Measurements from ENCODE around the gene CCDC39.

The CCDC39 gene

DNA sequence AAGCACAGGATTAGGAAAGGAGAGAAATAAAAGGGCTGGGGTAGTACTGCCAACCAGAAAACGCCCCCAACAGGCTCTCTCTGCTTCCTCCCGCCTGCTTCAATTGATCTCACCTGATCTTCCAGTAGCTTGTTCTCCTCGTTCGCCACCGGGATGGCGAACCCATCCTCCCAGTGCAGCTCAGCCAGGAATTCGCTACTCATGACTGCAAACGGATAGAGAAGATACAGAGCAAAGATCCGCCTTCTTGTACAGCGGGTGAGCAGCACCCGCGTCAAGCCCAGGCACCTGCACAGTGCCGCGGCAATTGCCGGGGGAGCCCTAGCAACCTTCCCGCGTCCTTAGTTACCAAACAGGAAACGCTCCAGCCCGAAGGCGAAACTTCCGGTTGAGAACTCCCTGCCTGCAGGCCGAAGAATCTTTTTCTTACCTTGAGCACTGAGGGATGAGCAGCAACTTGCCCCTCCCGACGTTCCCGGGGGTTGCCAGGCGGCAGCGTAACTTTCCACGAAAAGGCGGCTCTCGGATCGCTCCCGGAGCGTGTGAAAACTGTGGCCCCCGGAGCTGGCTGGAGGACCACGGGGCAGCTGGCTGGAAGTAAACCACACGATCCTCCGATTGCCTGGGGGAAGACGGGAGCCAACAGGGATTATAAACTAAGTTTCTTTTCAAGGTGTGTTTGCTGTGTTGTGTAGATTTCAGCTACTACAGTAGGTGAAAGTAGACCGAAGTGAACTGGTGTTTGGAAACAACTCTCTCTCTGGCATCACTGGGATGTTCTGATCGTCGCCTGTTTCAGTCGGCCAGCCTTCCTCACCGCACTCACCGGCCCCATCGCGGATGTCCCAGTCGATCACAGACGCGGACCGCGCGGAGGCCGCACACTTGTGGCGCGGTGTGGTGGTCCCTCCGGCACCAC is at the start of gene CCDC39:
CCDC39 (minus strand) TSS at position 312 of the 919 bp plus-strand sequence; CDS start at position 203, 109 bp downstream.
- peak; percentile 49 for DNase-seq

DNA sequence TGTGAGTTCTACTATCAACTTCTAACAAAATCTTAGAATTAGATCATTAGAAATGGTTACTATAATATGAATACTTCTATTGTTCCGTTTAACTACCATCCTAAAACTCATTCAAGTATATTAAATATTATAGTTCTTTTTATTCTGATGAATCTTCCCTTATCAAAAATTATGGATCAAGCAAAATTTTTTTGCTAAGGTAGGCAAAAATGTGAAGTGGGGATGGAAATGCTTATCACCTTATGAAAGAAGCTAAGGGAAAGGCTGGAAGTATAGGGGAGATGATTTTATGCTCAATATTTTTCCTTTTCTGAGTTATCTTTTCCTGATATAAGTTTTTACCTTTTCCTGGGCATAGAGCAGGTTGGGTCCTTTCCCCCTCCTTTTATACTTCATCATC is 40.7 kb upstream of the CCDC39 start:
- DNase-seq: no peak

DNA sequence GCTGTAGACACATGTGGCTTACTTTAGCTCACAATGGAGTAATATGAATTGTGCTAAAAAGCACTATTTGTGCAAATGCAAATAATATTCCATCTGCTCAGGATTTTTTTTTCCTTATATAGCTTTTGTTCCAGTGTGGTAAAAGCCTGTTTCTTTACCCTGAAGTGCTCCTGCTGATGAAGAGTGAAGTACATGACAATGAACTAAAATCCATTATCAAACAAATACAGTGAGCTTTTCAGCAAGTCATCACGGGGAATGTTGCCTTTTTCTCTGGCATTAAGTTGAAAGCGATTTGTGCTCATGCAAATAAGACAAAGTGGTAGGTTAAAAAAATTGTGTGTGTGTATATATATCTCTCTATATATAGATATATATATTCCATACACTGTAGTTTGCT is 28.6 kb upstream of the CCDC39 start:
- DNase-seq: no peak

DNA sequence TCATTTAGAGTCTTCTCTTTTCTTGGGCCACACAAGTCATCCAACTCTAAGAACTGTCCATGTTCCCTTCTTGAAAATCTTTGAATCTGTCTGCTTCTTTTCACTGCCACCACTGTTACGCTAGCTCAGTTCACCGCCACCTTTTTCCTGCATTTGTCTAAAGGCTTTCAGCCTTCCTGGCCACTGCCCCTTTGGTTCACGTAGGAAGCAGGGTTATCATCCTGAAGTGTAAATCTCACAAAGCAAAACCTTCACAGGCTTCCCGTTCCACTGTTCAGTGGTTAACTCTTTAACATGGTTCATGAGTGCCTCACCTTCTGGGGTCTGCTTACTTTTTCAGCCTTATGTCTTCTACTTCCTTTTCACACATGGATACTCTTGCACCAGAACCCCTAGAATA is 26.3 kb upstream of the CCDC39 start:
- DNase-seq: no peak

DNA sequence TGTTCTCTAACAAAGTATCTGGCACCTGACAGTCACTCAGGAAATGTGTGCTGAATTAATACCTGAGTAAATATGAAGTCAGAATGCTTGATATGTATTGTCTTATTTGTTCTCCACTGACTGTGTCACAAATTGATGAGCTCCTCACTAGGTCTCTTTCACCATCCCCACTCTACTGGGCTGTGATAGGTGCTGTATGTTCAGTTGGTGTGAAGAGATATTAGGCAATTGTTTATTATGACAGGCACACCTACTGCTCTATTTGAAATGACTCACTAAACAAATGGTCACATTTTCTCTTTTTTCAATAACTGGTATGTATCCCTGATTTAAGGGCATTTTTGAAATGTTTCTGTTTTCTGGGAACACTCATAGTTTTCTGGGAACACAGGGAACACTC is 25.2 kb upstream of the CCDC39 start:
- DNase-seq: no peak

DNA sequence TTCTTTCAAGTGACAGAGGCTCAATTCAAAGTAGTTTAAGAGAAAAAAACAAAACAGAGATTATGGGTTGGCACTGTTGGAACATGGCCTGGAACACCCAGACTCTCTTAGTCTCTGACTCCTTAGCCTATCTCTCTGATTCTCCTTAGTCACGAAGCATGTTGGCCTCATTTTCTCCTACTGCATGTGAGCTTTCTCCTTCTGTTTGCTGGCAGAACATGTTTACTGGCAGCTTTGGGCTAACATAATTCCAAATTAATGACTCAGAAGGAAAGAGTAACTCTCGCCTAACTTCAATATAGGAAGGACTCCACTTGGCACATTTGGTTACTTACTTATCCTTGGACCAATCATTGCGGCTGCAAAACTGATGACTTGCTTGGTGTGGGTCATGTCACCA is 21.7 kb upstream of the CCDC39 start:
- no peak for DNase-seq

DNA sequence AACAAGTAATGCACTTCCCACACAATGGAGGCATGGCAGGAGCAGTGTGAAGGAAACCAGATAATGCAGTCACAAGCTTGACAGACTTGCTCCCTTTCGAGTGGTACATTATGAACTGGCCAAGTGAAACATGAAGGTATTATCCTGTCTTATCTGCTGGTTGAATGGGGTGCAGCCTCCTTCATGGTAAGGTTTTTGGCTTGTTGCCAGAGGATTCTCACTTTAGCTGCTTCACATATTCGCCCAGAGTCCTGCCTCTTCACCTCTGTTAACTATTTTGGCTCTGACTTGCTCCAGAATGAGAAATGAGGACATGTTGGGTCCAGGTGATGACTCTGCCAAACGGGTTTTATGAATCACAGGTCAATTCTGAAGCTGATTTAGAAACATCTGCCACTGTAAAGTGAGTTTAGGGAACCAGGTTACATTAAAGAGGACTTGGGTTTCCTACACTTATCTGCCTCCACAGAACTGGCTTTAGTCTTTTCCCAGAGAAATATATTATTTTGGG is 19.5 kb upstream of the CCDC39 start:
- DNase-seq: no peak

DNA sequence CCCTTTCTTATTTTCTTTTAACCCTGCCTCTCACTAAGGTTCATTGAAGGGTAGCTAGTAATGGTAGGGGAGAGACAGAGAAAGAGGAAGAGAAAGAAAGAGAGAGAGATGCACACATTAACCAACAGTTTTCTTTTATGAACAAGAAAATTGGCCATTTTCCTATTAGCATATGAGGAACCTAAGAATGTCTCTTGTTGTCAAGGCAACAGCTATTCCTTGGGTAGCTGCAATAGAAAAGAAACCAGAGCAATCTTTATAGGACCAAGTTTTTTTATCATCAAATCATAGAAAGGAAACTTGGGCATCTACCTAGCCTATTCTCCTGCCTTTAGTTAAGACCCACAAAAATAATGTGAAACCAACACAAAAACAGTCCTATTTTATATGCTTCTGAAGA is 15.0 kb upstream of the CCDC39 start:
- DNase-seq: no peak

DNA sequence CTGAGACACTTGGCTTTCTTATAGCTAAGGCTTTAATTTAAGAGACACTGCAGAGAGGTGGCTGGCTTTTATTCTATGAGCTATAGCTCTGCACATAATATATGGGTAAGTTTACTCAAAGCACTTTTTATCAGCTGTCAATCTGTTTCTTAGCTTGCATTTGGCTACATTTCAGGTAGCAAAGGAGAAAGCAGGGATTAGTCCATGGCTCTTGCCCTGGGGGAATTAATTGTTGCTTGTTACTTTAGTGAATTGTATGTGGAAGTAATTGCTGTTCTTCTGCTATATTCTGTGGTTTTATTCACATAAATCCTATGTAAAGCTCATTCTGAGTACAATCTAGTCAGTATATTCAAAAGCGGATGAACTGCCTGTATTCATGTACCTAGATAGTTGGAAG is 14.4 kb upstream of the CCDC39 start:
- DNase-seq: no peak

DNA sequence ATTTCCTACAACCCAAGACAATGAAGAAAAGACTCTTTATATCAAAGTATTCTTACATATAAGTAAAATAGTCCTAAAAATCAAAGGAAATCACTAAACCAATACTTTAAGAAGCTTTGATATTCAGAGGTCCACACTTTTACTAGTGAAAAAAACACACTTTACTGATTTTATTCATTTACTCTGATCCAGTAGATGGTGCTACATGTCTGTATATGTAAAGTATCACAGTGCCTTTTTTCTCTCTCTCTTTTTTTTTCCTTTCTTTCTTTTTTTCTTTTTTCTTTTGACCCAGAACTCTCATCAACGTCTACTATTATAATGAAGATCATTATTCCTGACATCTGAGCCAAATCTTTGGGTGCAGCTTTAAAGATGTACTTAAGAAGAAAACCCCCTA is 10.8 kb upstream of the CCDC39 start:
- no peak for DNase-seq

DNA sequence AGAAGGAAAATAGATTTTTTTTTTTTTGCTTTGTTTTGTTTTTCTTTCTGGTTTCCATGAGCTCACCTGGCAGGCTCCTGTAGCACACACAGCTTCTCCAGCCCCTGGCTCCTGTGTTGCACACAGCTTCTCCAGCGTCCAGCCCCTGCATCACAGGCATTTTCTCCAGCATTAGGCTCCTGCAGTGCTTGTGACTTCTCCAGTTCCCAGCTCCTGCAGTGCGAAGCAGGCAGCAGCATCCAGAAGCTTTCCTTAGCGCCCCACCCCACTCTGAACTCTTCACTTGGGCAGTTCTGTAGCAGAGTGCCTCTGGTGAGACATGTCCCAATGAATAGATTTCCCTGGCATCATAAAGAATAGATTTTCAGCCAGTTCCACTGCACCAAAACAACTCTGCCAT is 5.5 kb upstream of the CCDC39 start:
- no peak for DNase-seq

DNA sequence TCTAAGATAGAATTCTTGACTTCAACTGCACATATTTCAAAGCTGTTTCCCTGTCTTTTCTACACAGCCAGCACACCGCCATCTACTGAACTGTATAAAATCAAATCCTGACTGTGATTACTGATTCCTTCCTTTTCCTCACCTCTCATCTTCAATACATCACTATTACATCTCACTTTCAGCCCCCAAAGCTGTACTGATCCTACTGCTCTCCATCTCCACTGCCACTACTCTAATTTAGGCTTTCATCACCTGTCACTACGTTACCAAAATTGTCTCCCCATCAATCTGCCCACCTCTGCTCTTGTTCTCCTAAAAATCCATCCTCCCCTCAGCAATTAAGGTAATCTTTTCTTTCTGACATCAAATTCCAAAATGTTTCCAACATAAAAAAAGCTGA is 4.5 kb upstream of the CCDC39 start:
- no peak for DNase-seq

DNA sequence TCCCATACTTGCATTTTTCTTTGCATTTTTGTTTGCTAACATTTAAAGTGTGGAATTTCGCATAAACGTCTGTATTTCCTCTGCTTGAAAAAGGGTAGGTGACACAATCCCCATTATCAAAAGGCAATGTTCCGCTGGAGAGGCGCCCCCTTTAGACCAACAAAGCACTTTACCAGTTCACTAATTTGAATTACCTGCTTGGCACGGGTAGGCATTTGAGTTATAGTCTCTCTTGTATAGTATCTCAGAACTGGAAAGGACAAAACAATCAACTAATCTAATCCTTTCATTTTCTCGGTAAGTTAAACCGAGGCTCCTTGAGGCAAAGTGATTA is 775 bp upstream of the CCDC39 start:
- peak; percentile 14 for DNase-seq

DNA sequence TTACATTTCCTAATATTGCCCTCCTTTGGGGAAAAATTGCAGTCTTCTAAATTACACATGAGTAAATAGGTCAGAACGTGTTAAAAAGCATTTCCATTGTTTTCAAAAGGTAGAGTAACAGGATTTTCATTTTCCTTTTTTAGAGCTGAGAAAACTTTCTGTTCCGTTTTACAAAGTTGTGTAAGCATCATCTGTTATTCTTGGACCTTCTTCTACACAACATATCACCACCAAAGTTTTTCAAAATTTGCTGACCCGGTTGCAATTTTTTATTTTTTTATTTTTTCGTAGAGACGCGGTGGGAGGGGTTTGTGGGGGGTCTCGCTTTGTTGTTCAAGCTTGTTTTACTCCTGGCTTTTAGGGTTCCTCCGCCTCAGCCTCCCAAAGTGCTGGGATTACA is 1.1 kb downstream of the CCDC39 start:
- no peak for DNase-seq

DNA sequence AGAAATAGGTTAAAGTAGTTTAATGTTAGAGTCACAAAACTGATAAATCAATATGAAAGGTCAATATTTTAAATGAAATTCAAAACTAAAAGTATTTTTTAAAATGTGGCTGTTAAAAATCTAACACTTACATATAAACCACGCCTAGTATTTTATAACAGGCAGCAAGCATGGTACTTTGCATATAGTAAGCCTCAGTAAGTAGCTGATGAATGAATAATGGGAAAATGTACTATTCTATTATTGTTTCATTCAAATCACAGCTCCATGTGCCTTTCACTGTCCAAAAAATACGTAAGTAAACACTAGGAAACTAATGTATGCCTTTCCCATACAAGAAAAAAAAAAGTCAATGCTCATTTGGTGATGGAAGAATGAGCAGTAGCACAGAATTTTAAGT is 17.8 kb downstream of the CCDC39 start:
- DNase-seq: no peak

DNA sequence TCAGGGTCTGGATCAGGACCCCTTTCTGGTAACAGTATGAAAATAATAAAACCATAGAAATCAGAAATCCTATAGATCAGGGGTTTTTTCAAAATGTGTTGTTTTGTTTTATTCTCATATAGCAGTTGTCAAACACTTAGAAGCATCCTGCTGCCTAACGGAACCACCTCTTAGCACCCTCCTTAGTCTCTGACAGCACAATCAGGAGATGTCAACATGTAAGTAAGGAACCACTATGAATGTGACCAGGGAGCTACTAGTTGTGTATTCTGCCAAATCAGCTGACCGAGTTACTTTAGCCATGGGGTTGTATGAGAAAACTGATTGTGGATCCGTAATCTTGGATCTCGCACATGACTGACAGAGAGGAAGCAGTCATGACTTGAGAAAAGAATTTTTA is 22.2 kb downstream of the CCDC39 start:
- DNase-seq: no peak

DNA sequence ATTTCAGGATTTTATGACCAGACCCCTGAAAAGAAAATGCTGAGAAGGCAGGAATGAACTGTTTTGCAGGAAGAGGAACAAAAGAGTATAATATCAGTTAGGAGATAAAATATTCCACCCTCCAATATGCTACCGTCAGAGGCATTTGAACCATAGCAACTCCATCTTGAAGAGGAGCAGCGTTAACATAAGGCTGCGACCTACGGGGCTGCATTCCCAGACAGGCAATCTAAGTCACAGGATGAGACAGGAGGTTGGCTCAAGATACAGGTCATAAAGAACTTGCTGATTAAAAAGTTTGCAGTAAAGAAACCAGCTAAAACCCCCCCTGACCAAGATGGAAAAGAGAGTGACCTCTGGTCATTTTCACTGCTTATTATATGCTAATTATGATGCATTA is 22.9 kb downstream of the CCDC39 start:
- no peak for DNase-seq

DNA sequence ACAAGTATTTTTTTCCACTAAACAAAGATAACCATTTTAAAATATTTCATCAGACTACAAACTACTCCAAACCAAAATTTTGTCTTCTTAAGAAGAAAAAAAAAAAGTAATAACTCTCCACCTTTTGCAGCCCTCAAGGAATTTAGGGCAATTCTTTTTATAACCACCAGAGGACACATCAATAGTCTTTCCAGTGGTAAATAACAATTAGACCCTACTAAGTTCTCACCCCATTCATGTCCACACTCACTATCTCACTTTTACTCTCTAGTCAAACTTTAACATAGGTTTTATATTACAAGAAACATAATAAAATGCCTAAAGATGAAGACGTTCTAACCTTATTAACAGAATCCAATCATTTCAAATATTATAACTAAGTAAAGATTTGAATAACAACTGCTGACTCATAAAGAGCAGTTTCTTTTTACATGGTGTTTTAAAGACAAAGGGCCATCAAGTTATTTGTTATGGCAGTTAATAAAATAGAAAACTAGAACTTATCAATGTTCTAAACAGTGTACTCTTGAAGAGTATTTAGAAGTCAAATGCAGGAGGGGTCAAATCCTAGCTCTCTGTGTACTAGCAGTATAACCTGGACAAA is 33.0 kb downstream of the CCDC39 start:
- no peak for DNase-seq

DNA sequence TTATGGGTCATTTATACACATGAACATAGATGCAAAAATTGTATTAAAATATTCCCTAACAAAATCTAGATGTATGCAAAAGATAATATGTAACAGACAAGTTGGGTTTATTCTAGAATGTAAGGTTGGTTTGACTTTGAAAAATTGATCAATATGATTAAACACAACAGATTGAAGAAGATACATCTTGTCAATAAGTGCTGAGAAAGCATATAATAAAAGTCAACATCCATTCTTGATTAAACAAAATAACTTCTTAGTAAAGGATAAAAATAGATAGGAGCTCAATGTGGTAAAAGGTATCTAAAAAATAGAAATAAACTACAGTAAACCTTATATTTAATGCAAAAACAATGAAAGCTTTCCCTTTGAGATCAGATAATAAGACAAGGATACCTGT is 38.3 kb downstream of the CCDC39 start:
- no peak for DNase-seq

DNA sequence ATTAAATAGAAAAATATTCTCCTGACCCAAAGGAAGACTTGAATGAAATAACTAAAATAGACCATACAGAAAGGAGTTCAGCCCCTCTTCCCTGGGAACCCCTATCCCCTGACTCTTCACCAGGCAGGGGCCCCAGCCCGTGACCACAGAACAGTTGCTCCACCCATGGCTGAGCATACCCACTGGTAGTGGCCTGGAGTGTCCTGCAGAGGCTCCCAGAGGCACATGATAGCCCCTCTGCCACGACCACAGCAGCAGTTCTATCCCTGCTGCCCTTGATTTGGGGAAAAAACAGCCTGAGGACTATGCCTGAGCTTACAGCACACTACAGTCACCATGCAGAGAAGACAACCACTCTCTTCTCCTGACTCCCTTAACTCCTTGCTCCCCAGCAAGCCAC is 45.6 kb downstream of the CCDC39 start:
- DNase-seq: no peak

DNA sequence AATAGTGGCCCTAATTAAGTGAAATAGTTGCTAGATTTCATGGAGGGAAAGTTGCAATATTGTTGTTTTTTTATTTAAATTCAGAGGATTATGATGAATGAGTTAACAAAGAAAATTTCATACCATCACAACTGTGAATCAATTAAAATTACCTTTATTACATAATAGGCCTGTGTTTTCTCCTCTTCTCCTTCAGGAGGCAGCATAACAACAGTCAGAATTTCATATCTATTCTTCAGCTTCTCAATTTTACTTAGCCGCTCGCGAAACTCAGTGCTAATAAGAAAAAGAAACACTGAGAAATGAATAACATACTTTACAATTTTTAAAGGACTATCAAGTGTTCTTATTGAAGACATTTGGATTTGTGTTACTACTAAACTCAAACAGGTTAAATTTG is 48.0 kb downstream of the CCDC39 start:
- no peak for DNase-seq

DNA sequence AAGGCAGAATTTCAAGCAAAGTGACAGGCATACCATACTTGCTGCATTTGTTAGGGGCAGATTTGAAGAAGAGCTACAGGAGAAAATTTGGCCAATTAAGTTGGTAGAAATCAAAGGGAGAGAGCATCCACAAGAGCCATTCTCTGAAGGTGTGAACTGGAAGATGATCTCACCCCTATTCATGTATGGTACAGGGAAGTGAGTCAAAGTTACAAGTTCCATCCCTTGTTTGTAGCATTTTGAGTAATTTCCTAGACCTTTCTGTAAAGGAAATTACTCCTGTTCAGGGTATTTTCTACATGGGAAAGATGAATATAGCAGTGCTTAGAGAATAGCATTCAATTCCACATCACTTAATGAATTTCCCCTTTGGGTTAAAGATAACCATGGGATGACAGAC is 48.9 kb downstream of the CCDC39 start:
- no peak for DNase-seq

DNA sequence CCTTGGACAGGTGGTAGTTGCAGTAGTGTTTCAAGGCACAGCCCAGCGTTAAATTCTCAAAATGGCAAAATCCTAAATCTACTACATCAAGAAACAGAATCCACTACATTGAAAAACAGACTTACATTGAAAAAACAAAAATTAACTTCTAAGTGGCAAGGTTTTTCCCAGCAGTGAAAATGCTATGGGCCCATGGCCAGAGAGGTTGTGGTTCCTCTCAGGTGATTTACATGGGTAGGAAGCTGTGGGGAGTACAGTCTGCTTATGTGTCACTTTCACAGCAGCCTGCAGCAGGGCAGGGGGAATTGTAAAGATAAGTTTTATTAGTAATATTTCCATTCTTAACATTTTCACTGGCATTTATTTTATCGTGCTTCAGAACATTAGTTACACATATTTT is 52.4 kb downstream of the CCDC39 start:
- DNase-seq: no peak

DNA sequence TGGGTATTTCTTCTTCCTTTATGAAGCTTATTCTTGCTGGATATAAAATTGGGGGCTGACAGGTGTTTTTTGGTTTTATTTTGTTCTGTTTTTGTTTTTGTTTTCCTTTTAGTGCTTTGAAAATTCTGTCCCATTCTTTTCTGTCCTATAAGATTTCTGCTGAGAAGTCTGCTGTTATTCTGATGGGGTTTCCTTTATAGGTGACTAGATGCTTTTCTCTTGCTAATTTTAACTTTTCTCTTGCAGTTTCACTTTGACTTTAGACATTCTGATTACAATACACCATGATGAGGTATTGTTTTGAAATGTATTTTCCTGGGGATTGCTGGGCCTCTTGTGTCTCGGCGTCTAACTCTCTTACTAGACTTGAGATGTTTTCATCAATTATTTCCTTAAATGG is 54.6 kb downstream of the CCDC39 start:
- DNase-seq: no peak

DNA sequence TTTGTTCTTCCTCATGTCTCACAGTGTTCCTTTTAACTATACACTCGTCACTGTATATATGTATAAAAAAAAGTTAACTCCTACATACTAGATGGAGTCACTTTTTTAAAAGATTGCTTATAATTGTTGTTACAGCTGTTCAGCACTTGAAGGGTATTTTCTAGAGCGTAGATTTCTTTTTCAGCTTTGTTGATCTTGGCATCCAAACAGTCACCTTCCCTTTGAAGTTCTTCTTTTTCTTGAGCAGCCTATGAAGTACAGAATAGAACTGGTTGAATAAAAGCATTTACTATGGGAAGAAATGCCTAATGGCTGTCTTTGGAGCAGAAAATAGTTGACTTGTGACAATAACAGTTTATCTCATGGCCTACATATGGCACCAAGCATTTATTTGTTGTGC is 59.6 kb downstream of the CCDC39 start:
- DNase-seq: no peak

Measured in CD4-positive, alpha-beta T cell treated with Interleukin-4 for 4 hours (primary cell).